ENCODE results near the gene CFAP157.
"Not testable (repeated sequence)": the region's sequence is repeated elsewhere in the genome, so short reads cannot be mapped to it uniquely, and the experiment has no call there.

Gene CFAP157

GRCh38 chr9:127739614-127740330 is 33.0 kb downstream of the CFAP157 start:
- no peak for DNase-seq

GRCh38 chr9:127741831-127742434 is 35.1 kb downstream of the CFAP157 start:
- no peak for DNase-seq

- DNase-seq, result no peak
These were observed 35.8 kb downstream of the CFAP157 start for GRCh38 chr9:127742435-127743088.

GRCh38 chr9:127744398-127745110 is 37.8 kb downstream of the CFAP157 start:
- no peak for DNase-seq

GRCh38 chr9:127746959-127747569 is 40.3 kb downstream of the CFAP157 start:
- DNase-seq, result peak in 1 of 5 donors; percentile 18

GRCh38 chr9:127749090-127749787 is 42.5 kb downstream of the CFAP157 start:
- no peak for DNase-seq

- no peak for DNase-seq
These were observed 44.7 kb downstream of the CFAP157 start for GRCh38 chr9:127751269-127752054.

- DNase-seq, result no peak
These were observed 46.4 kb downstream of the CFAP157 start for GRCh38 chr9:127753148-127753547.

GRCh38 chr9:127753622-127754021 is 46.8 kb downstream of the CFAP157 start:
- DNase-seq, result no peak

- DNase-seq, result no peak
These were observed 47.6 kb downstream of the CFAP157 start for GRCh38 chr9:127754099-127755060.

- no peak for DNase-seq
These were observed 48.6 kb downstream of the CFAP157 start for GRCh38 chr9:127755061-127756060.

- no peak for DNase-seq
These were observed 49.4 kb downstream of the CFAP157 start for GRCh38 chr9:127756233-127756632.

- DNase-seq, result not testable (repeated sequence)
These were observed 50.0 kb downstream of the CFAP157 start for GRCh38 chr9:127756776-127757175.

- no peak for DNase-seq
These were observed 52.1 kb downstream of the CFAP157 start for GRCh38 chr9:127758843-127759242.

- DNase-seq, result no peak
These were observed 54.3 kb downstream of the CFAP157 start for GRCh38 chr9:127761061-127761460.

GRCh38 chr9:127761491-127761956 is 54.7 kb downstream of the CFAP157 start:
- no peak for DNase-seq

- DNase-seq, result no peak
These were observed 55.4 kb downstream of the CFAP157 start for GRCh38 chr9:127762111-127762676.

GRCh38 chr9:127763918-127764384 is 57.2 kb downstream of the CFAP157 start:
- DNase-seq, result peak in 1 of 5 donors; percentile 20

Measured in T-helper 1 cell (primary cell).